ENCODE data around the gene LRRC28. TPM values are rescaled to one million over a fixed set of nuclear protein-coding genes. Genes with fewer than 3 reads are reported as not detected.

The LRRC28 gene
- total and polyA plus RNA-seq, 2 of the 4 experiments (the other 2 are of a cell fraction), result 12.7 to 21.1 TPM

DNA sequence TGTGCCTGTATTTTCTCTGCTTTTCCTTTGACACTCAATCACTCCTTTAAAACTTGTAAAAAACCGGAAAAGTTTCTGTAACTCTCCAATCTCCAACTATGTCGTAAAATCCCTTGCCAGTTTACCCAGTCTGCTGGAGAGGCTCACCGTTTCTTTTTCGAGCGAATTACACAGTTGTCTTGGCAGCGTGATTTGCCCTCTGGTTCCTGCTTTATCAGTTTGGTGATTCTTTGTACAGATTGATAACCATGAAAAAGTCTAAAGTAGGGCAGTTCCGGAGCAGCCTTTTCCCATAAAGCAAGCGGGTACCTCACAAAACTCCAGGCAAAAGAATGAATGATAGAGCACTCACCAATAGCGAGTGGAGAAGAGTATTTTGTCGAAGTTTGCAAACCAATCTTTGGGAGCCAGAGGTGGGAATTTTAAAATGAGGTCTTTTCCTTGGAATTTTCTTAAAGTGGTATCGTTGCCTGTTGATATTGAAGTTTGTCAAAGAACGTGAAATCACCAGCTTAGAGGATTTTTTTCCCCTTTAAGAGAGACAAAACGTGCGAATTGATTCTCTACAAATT is 1.9 kb upstream of the LRRC28 start, which contains the start of gene TTC23:
TTC23 (minus strand) TSS at position 312 of the 572 bp plus-strand sequence. CDS start 20,869 bp downstream, outside the sequence.
- ATAC-seq (ENCODE audit: low read depth) (peak; percentile 53), DNase-seq (peak; percentile 89)
- ChIA-PET POLR2A (ENCODE audit: unreplicated experiment) (interaction anchor here (0.6 kb wide), 1 partner anchor 38 kb away, joined by 3 read pairs; no protein-coding TSS in a partner anchor), CTCF (no interaction called here)
- intact Hi-C loops (cut with micrococcal nuclease), result no loop called here
- Histone ChIP-seq H3K27ac (ENCODE audit: insufficient read depth, low read length) (peak within 1 kb of the TSS; percentile 81), H3K23ac (ENCODE audit: low read depth, low read length) (peak within 1 kb of the TSS; percentile 90), H3K79me1 (ENCODE audit: low read depth in 1 of 2, low read length in 2 of 2) (peaks cover 3 to 32% of the 10 kb centered on the region in 2 experiments; a peak in 2 of 4 replicates), H4K20me1 (ENCODE audit: insufficient read depth, low read length) (no peaks in the 10 kb centered on the region), H2AK5ac (ENCODE audit: low read depth, low read length) (no peak within 1 kb of the TSS), H4K8ac (ENCODE audit: low read depth in 2 of 2, low read length in 2 of 2) (peak within 1 kb of the TSS; percentile 88 to 98), H2AFZ (replicated peaks; ENCODE audit: low read length, poor library complexity) (peak within 1 kb of the TSS; percentile 84), H2BK5ac (ENCODE audit: low read depth, low read length, poor library complexity, severe bottlenecking) (peak within 1 kb of the TSS; percentile 81), H3K4me3 (ENCODE audit: insufficient read depth, low read depth, low read length) (peak within 1 kb of the TSS; percentile 97), H3K4me2 (ENCODE audit: low read depth, low read length) (peak within 1 kb of the TSS; percentile 100), H3K9me3 (ENCODE audit: control insufficient read depth, insufficient read depth, low read length) (no peaks in the 10 kb centered on the region), H2AK9ac (replicated peaks; ENCODE audit: low read depth, low read length, poor library complexity) (peak within 1 kb of the TSS; percentile 12), H2BK120ac (ENCODE audit: low read depth, low read length) (peak within 1 kb of the TSS; percentile 54), H3K9ac (ENCODE audit: low read depth, low read length) (peak within 1 kb of the TSS; percentile 94), H2BK15ac (ENCODE audit: low read depth, low read length) (peak within 1 kb of the TSS; percentile 40; the same call in 1 of the 3 replicates), H3K4me1 (ENCODE audit: control insufficient read depth, insufficient read depth, low read length) (peaks cover 5% of the 10 kb centered on the region), H4K91ac (ENCODE audit: insufficient read depth, low read depth, low read length) (peak within 1 kb of the TSS; percentile 82), H2BK20ac (ENCODE audit: low read depth, low read length) (no peak within 1 kb of the TSS), H3K36me3 (ENCODE audit: control insufficient read depth, insufficient read depth, low read length) (no peaks in the 10 kb centered on the region), H3K9me1 (ENCODE audit: insufficient read depth, low read length) (no peaks in the 10 kb centered on the region), H3K4ac (ENCODE audit: low read depth, low read length) (peak within 1 kb of the TSS; percentile 82), H3K27me3 (ENCODE audit: control insufficient read depth, insufficient read depth, low read length) (no peaks in the 10 kb centered on the region), H3K18ac (ENCODE audit: low read depth, low read length) (peak within 1 kb of the TSS; percentile 83), H4K5ac (ENCODE audit: low read depth, low read length) (peak within 1 kb of the TSS; percentile 93), H3K14ac (replicated peaks; ENCODE audit: low read depth, low read length) (peak within 1 kb of the TSS; percentile 97), H3K56ac (ENCODE audit: extremely low read depth, insufficient read depth, low read length) (peak within 1 kb of the TSS; percentile 94)
- in situ Hi-C loops (cut with MboI; ENCODE audit: low sequenced_read_pairs), result no loop called here
- dilution Hi-C loops (cut with HindIII; ENCODE audit: low sequenced_read_pairs, unreplicated experiment), result no loop called here
- WGBS, 2 experiments (ENCODE audit: extremely low coverage in 2 of 2, insufficient read length in 1 of 2), result 0% methylated on average over 3 of the region's 14 CpGs; no CpG with 5 or more reads in 1 of the 2 experiments
- TF ChIP-seq MAZ (IDR thresholded peaks at IDR 0.05; ENCODE audit: borderline replicate concordance, low read depth, low read length), result no peak
- TF ChIP-seq, protein P1, sequence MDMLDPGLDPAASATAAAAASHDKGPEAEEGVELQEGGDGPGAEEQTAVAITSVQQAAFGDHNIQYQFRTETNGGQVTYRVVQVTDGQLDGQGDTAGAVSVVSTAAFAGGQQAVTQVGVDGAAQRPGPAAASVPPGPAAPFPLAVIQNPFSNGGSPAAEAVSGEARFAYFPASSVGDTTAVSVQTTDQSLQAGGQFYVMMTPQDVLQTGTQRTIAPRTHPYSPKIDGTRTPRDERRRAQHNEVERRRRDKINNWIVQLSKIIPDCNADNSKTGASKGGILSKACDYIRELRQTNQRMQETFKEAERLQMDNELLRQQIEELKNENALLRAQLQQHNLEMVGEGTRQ (IDR thresholded peaks at IDR 0.05; ENCODE audit: low read depth, low read length), result no peak
- BruUV-seq (replicated peaks), result TSS peak; percentile 24
